Retina (tissue), 1 donor: ENCODE data around the gene JMJD8.

Source experiments
- DNase-seq: peaks from one replicate; pipeline ENCODE4 v3.0.0-alpha.2; 2016

JMJD8 gene

GRCh38 chr16:674968-675883 lies 8.9 kb downstream of the JMJD8 start, which contains the start of gene RHBDL1:
Gene RHBDL1 (plus strand): TSS chr16:675671. CDS start chr16:675791, 120 bp downstream.
- DNase-seq, result no peak

- DNase-seq, result no peak
These were observed 9.8 kb downstream of the JMJD8 start for GRCh38 chr16:674214-674881.

- no peak for DNase-seq
These were observed 10.6 kb downstream of the JMJD8 start for GRCh38 chr16:673399-673991.

GRCh38 chr16:672851-673250 lies 11.3 kb downstream of the JMJD8 start:
- no peak for DNase-seq

GRCh38 chr16:672371-672770 lies 11.8 kb downstream of the JMJD8 start:
- DNase-seq, result no peak

GRCh38 chr16:671353-672131 lies 12.6 kb downstream of the JMJD8 start:
- DNase-seq, result no peak

GRCh38 chr16:670485-671352 lies 13.4 kb downstream of the JMJD8 start:
- DNase-seq, result no peak

- DNase-seq, result no peak
These were observed 14.5 kb downstream of the JMJD8 start for GRCh38 chr16:669666-670065.

GRCh38 chr16:668519-669171 lies 15.5 kb downstream of the JMJD8 start:
- no peak for DNase-seq

- DNase-seq, result peak; percentile 88
These were observed 16.2 kb downstream of the JMJD8 start, which contains the start of gene RHOT2 for GRCh38 chr16:667780-668518. Gene RHOT2 (plus strand): TSS chr16:668132. CDS start chr16:668200, 68 bp downstream.

GRCh38 chr16:667113-667779 lies 16.9 kb downstream of the JMJD8 start:
- no peak for DNase-seq

GRCh38 chr16:666572-666971 lies 17.6 kb downstream of the JMJD8 start:
- DNase-seq, result no peak

GRCh38 chr16:662597-662996 lies 21.5 kb downstream of the JMJD8 start:
- DNase-seq, result no peak

GRCh38 chr16:662095-662494 lies 22.0 kb downstream of the JMJD8 start:
- no peak for DNase-seq

GRCh38 chr16:661184-661821 lies 22.8 kb downstream of the JMJD8 start:
- DNase-seq, result peak; percentile 69

- DNase-seq, result peak; percentile 85
These were observed 23.5 kb downstream of the JMJD8 start for GRCh38 chr16:660459-661183.

- no peak for DNase-seq
These were observed 24.0 kb downstream of the JMJD8 start for GRCh38 chr16:660132-660458.

GRCh38 chr16:659618-660017 lies 24.5 kb downstream of the JMJD8 start:
- no peak for DNase-seq
